Measurements from ENCODE around the gene CTNNA3. TPM values are rescaled to one million over a fixed set of nuclear protein-coding genes. Genes with fewer than 3 reads are reported as not detected.

The CTNNA3 gene
- total RNA-seq, 1 donor from 2014 or later: not detected

- POLR2A ChIA-PET: no interaction called here
- Mint-ChIP-seq H3K36me3 (ENCODE audit: low read depth) (no peaks in the 10 kb centered on the region), H3K9me3 (peaks cover 6% of the 10 kb centered on the region), H3K27me3 (no peaks in the 10 kb centered on the region), H3K4me3 (no peak overlapping the region), H3K27ac (no peak overlapping the region), H3K4me1 (no peaks in the 10 kb centered on the region)
- ATAC-seq (ENCODE audit: low read depth) (no peak), DNase-seq (no peak)
- intact Hi-C loops (cut with micrococcal nuclease): no loop called here
- no peak for TF ChIP-seq CTCF (IDR thresholded peaks at IDR 0.05)
- CTCF ChIA-PET: no interaction called here
Measured at GRCh38 chr10:66234872-66235271, 1461.1 kb downstream of the CTNNA3 start.

GRCh38 chr10:66228887-66229286, 1467.1 kb downstream of the CTNNA3 start:
- TF ChIP-seq CTCF (IDR thresholded peaks at IDR 0.05): no peak
- Mint-ChIP-seq H3K36me3 (ENCODE audit: low read depth) (no peaks in the 10 kb centered on the region), H3K9me3 (peaks cover 22% of the 10 kb centered on the region), H3K27ac (no peak overlapping the region), H3K27me3 (no peaks in the 10 kb centered on the region), H3K4me3 (no peak overlapping the region), H3K4me1 (no peaks in the 10 kb centered on the region)
- CTCF ChIA-PET: no interaction called here
- POLR2A ChIA-PET: no interaction called here
- no peak for ATAC-seq (ENCODE audit: low read depth)
- DNase-seq: no peak
- intact Hi-C loops (cut with micrococcal nuclease): no loop called here

GRCh38 chr10:66223656-66224055, 1472.3 kb downstream of the CTNNA3 start:
- CTCF ChIA-PET: no interaction called here
- POLR2A ChIA-PET: no interaction called here
- no peak for TF ChIP-seq CTCF (IDR thresholded peaks at IDR 0.05)
- no peaks in the 10 kb centered on the region for H3K4me1 Mint-ChIP-seq
- H3K9me3 Mint-ChIP-seq: peaks cover 8% of the 10 kb centered on the region
- no peak overlapping the region for H3K27ac Mint-ChIP-seq
- no peak overlapping the region for H3K4me3 Mint-ChIP-seq
- intact Hi-C loops (cut with micrococcal nuclease): no loop called here
- no peak for DNase-seq
- no peak for ATAC-seq (ENCODE audit: low read depth)
- no peaks in the 10 kb centered on the region for H3K36me3 Mint-ChIP-seq (ENCODE audit: low read depth)
- H3K27me3 Mint-ChIP-seq: no peaks in the 10 kb centered on the region

- no peaks in the 10 kb centered on the region for H3K4me1 Mint-ChIP-seq
- CTCF ChIA-PET: no interaction called here
- intact Hi-C loops (cut with micrococcal nuclease): no loop called here
- H3K4me3 Mint-ChIP-seq: no peak overlapping the region
- H3K27ac Mint-ChIP-seq: no peak overlapping the region
- ATAC-seq (ENCODE audit: low read depth) (no peak), DNase-seq (no peak)
- no peak for TF ChIP-seq CTCF (IDR thresholded peaks at IDR 0.05)
- H3K27me3 Mint-ChIP-seq: no peaks in the 10 kb centered on the region
- H3K36me3 Mint-ChIP-seq (ENCODE audit: low read depth): no peaks in the 10 kb centered on the region
- POLR2A ChIA-PET: no interaction called here
- peaks cover 2% of the 10 kb centered on the region for H3K9me3 Mint-ChIP-seq
Measured at GRCh38 chr10:66222462-66223046, 1473.4 kb downstream of the CTNNA3 start.

- intact Hi-C loops (cut with micrococcal nuclease): no loop called here
- H3K4me3 Mint-ChIP-seq: no peak overlapping the region
- H3K27me3 Mint-ChIP-seq: no peaks in the 10 kb centered on the region
Measured at GRCh38 chr10:66218981-66219587, 1476.9 kb downstream of the CTNNA3 start.

More at GRCh38 chr10:66218981-66219587, 1476.9 kb downstream of the CTNNA3 start:
- CTCF ChIA-PET: no interaction called here
- Mint-ChIP-seq H3K36me3 (ENCODE audit: low read depth) (no peaks in the 10 kb centered on the region), H3K27ac (no peak overlapping the region), H3K9me3 (peaks cover 5% of the 10 kb centered on the region), H3K4me1 (no peaks in the 10 kb centered on the region)
- POLR2A ChIA-PET: no interaction called here
- no peak for DNase-seq
- no peak for ATAC-seq (ENCODE audit: low read depth)
- no peak for TF ChIP-seq CTCF (IDR thresholded peaks at IDR 0.05)

Measured in activated B cell treated with CpG ODN at 0.5 μM for 24 hours (primary cell).